Left cardiac atrium (tissue), 4 donors: ENCODE data around the gene XAGE1A. TPM values are rescaled to one million over a fixed set of nuclear protein-coding genes. Genes with fewer than 3 reads are reported as not detected.
"Not testable (repeated sequence)": the region's sequence is repeated elsewhere in the genome, so short reads cannot be mapped to it uniquely, and the experiment has no call there.

Source experiments
- ATAC-seq, 2 donors: fragments of 200-7000 bp; cut with Tn5 transposase; one replicate each; pipeline ENCODE4 v1.9.1; 2020; ENCODE audit warnings: mild to moderate bottlenecking in 2 of 2, moderate library complexity in 2 of 2
- DNase-seq: peaks from one replicate; pipeline ENCODE4 v3.0.0-alpha.2; 2020
- intact Hi-C, 2 donors: fragments of 100-400 bp; cut with DNase I; formaldehyde crosslinking; loops; one replicate each; pipeline versions ENCODE4 v1.14.1 to v1.15.1; 2022 to 2023
- long read RNA-seq: library from polyadenylated mRNA; unstranded; transcript quantifications from one replicate; pipeline ENCODE4 v2.0.0, GENCODE V29; 2021
- total RNA-seq, 2 donors: library from RNA; stranded (reverse); fragmentation: NEBNext Ultra II Directional; extraction: Animal tissue kit (Norgen Biotek cat#: 25700); gene quantifications; one replicate each; pipeline ENCODE4 v1.2.1, GENCODE V29; 2021
- donor health status: DM: no; HTN: yes; CAD: no.
- donor health status: DM: no; HTN: yes; CAD: no; lungs with severe emphysema.
- donor health status: DM: yes; HTN: yes; CAD: no.
- donor health status: Dilated cardiomyopathy.

XAGE1A gene
- total RNA-seq = not detected
- long read RNA-seq = 0 reads

DNA sequence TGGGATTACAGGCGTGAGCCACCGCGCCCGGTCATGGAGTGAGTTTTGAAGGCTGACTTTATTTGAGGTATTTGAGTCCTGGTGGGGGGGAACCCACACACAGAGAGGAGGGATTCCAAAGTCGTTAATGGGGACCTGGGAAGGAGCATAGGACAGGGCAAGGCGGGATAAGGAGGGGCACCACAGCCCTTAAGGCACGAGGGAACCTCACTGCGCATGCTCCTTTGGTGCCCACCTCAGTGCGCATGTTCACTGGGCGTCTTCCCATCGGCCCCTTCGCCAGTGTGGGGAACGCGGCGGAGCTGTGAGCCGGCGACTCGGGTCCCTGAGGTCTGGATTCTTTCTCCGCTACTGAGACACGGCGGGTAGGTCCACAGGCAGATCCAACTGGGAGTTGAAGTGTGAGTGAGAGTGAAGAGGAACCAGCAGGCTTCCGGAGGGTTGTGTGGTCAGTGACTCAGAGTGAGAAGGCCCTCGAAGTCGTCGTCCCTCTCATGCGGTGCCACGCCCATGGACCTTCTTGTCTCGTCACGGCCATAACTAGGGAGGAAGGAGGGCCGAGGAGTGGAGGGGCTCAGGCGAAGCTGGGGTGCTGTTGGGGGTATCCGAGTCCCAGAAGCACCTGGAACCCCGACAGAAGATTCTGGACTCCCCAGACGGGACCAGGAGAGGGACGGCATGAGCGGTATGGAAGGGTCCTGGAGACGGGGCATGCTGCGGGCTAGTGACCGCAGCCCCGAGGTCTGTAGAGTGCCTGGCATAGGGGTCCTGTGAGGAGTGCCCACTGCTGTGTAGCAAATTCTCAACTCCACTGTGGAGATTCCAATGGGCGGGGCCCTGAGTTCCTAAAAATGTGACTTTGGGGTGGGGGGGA, at the start of gene XAGE1A:
TSS of gene XAGE1A (plus strand) at position 264 of the 874 bp plus-strand sequence. CDS start 1,554 bp downstream, outside the sequence.
- ATAC-seq, DNase-seq: not testable (repeated sequence)

DNA sequence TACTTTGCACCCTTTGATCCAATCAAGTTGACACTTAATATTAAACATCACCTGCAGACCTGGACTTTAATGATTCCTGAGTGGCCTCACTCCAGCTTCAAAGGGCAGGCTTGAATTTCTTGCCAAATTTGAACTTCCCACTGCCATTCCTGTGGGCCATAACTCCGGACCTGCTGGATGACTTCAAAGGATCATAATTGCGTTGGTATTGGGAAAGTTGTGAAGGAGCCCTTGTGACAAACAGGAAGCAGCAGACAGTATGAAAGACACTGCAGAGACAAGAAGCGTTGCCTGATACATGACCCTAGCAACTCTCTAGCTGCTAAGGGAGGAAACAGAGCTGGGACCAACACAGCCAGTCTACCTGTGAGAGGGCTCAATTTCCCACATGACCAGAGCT, 43.6 kb upstream of the XAGE1A start:
- DNase-seq, ATAC-seq, intact Hi-C loops: not testable (repeated sequence)

More for the DNA sequence above, at the start of gene XAGE1A:
- intact Hi-C loops = not testable (repeated sequence)

- ATAC-seq, DNase-seq, intact Hi-C loops: not testable (repeated sequence)
Measured at GRCh38 chrX:52471301-52471700, 24.3 kb upstream of the XAGE1A start.

DNA sequence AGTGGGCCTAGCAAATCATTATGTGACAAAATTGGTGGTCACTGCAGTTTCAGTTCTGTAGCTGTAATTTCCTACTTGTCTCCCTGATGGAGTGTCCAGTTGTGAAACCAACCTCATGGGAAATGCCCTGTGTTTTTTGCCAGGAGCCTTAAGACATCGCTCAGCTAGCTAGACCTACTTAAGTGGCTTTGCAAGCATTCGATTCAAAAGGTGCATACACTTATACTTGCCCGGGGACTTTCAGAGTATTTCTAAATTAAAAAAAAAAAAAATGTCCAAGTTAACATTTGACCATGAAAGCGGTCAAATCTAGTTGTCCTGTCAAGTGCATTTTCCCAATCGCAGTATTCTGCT, 788 bp downstream of the XAGE1A start:
- intact Hi-C loops, DNase-seq, ATAC-seq: not testable (repeated sequence)

DNA sequence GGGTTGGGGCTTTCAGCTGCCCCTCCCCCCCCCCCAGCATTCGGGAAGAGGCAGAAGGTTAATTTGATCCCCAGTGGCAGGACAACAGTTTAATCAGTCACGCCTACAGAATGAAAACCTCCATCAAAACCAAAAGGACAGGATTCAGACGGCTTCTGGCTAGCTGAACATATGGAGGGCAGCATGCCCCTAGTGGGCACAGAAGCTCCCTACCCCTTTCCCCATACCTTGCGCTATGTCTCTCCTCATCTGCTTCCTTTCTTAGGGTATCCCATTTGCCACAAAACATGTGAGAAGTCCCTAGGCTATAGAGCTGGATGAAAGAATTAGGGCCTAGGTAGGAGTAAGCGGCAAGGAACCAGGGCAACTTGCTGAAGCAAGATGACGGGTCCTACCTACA, 5.8 kb downstream of the XAGE1A start:
- intact Hi-C loops, ATAC-seq, DNase-seq: not testable (repeated sequence)

DNA sequence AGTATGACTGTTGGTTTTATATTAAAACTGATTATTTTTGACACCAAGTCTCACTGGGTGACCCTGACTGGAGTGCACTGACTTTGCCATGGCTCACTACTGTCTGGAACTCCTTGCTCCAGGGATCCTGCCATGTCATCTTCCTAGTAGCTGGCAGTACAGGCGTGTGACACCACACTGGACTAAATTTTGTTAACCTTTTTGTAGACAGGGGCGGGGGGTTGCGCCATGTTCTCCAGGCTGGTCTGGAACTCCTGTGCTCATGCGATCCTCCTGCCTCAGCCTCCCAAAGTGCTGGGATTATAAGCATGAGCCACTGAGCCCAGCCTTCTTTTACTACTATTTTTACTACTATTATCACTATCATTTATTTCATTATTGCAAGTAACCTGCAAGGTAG, 8.9 kb downstream of the XAGE1A start:
- ATAC-seq (no peak), DNase-seq (no peak)
- intact Hi-C loops = no loop called here

GRCh38 chrX:52507331-52507730, 11.7 kb downstream of the XAGE1A start:
- intact Hi-C loops = no loop called here
- ATAC-seq (no peak), DNase-seq (no peak)

DNA sequence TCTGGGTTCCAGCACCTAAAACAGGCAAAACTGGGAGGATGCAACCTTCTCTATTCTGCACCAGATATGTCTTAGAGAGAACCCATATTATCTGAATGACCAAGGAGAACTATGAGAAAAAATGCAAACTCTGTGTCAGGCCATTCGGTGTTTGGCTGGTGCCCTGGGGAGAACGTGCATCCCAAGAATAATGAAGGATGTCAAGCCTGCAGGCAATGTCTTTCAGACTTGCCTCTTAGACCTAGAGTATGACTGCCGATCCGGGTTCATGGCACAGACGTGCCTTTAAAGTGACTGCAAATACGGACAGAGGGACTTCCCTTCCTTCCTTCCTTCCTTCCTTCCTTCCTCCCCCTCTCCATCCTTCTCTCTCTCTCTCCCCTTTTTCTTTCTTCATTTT, 14.3 kb downstream of the XAGE1A start:
- DNase-seq (no peak), ATAC-seq (no peak)
- intact Hi-C loops = no loop called here

DNA sequence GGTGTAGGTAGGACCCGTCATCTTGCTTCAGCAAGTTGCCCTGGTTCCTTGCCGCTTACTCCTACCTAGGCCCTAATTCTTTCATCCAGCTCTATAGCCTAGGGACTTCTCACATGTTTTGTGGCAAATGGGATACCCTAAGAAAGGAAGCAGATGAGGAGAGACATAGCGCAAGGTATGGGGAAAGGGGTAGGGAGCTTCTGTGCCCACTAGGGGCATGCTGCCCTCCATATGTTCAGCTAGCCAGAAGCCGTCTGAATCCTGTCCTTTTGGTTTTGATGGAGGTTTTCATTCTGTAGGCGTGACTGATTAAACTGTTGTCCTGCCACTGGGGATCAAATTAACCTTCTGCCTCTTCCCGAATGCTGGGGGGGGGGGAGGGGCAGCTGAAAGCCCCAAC, 15.5 kb downstream of the XAGE1A start:
- ATAC-seq, DNase-seq, intact Hi-C loops: not testable (repeated sequence)

- DNase-seq, ATAC-seq, intact Hi-C loops: not testable (repeated sequence)
Measured at GRCh38 chrX:52516110-52516986, 20.7 kb downstream of the XAGE1A start.

DNA sequence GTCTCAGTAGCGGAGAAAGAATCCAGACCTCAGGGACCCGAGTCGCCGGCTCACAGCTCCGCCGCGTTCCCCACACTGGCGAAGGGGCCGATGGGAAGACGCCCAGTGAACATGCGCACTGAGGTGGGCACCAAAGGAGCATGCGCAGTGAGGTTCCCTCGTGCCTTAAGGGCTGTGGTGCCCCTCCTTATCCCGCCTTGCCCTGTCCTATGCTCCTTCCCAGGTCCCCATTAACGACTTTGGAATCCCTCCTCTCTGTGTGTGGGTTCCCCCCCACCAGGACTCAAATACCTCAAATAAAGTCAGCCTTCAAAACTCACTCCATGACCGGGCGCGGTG, 21.3 kb downstream of the XAGE1A start, which contains the start of gene XAGE1B:
TSS of gene XAGE1B (minus strand) at position 77 of the 339 bp plus-strand sequence. CDS start 1,536 bp downstream, outside the sequence.
- intact Hi-C loops, ATAC-seq, DNase-seq: not testable (repeated sequence)

DNA sequence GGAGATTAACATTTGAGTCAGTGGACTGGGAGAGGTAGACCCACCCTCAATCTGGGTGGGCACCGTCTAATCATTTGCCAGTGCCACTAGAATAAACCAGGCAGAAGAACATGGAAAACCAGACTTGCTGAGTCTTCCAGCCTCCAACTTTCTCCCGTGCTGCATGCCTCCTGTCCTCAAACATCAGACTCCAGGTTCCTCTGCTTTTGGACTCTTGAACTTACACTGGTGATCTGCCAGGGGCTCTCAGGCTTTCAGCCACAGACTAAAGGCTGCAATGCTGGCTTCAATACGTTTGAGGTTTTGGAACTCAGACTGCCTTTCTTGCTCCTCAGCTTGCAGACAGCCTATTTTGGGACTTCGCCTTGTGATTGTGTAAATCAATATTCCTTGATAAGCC, 45.4 kb downstream of the XAGE1A start:
- intact Hi-C loops, ATAC-seq, DNase-seq: not testable (repeated sequence)

GRCh38 chrX:52542311-52542710, 46.7 kb downstream of the XAGE1A start:
- ATAC-seq (no peak), DNase-seq (no peak)
- intact Hi-C loops = no loop called here

- DNase-seq = no peak
- ATAC-seq = no peak
- intact Hi-C loops = no loop called here
Measured at GRCh38 chrX:52544147-52544840, 48.7 kb downstream of the XAGE1A start.

DNA sequence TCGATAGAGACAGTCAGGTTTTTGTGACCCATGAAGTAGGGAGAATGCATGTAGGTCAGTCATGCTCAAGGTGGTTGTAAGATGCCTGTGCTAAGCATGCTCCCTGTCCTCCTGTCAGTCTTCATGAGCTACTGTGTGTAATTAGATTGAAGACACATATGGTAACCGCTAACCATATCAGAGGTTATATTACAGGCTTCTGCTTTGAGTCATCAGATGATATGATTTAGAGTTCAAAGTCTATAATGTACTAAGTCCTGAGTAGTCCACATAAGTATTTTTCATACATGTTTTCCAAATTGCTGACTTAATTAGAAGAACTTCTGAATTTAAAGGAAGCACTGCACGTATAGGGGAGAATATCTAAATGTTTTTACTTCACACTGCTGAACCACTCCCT, 53.2 kb downstream of the XAGE1A start:
- DNase-seq, intact Hi-C loops, ATAC-seq: not testable (repeated sequence)
